Measurements from ENCODE around the gene MRPS27. TPM values are rescaled to one million over a fixed set of nuclear protein-coding genes. Genes with fewer than 3 reads are reported as not detected.

MRPS27 gene
- total and polyA plus RNA-seq, 2 experiments from 2014 or later = 36.4 to 58.5 TPM

DNA sequence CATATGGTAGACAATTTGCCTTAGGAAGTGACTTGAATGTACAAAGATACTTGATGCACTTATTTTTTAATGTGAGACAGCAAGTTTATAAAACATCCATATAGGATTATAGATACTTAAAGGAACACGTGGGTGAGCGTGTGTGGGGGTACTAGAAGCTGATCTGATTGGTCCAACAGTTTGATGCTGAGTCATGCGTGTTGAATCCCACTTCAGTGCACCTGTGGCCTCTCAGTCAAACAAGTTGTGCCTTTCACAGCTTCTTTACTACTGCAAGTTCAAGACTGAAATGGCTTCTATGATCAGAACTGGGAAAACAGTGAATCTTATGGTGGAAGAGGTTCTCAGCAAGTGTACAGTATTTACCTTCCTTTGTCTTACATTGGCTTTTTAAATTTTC is 113.9 kb downstream of the MRPS27 start:
- in situ Hi-C loops (cut with MboI) = no loop called here
- H3K36me3 ChIP-seq (ENCODE audit: low read depth) = peaks cover 68% of the 10 kb centered on the region
- H2AFZ ChIP-seq = no peak overlapping the region
- peaks cover 88% of the 10 kb centered on the region for H3F3A ChIP-seq (ENCODE audit: insufficient read depth)
- H3K4me2 ChIP-seq (ENCODE audit: unreplicated experiment) = no peak overlapping the region
- no peaks in the 10 kb centered on the region for H3K9me2 ChIP-seq (ENCODE audit: insufficient read depth)
- H3K79me2 ChIP-seq (ENCODE audit: insufficient read depth) = peaks cover 17% of the 10 kb centered on the region
- WGBS, 2 experiments (ENCODE audit: low coverage in 1 of 2, low lambda C conversion rate in 2 of 2, missing lambda C conversion rate in 2 of 2) = 77 to 85% methylated on average over 3 of the region's 3 CpGs
- no peak overlapping the region for H3K9ac ChIP-seq
- 0 out of 2 replicates have a peak overlapping the region, but pooled peaks have one; percentile 2 for H3K27ac ChIP-seq
- no peaks in the 10 kb centered on the region for H3K27me3 ChIP-seq (replicated peaks; ENCODE audit: insufficient read depth)
- no peaks in the 10 kb centered on the region for H3K9me3 ChIP-seq (ENCODE audit: low read depth)
- no peaks in the 10 kb centered on the region for H4K20me1 ChIP-seq (ENCODE audit: insufficient read depth)
- no peak overlapping the region for H3K4me3 ChIP-seq
- H3K4me1 ChIP-seq (ENCODE audit: insufficient read depth) = peaks cover 44% of the 10 kb centered on the region
- DNase-seq = no peak
- TF ChIP-seq EZH2phosphoT487 (IDR thresholded peaks at IDR 0.05; ENCODE audit: insufficient read depth, low read depth) = no peak
- no peak for TF ChIP-seq EZH2 (IDR thresholded peaks at IDR 0.05; ENCODE audit: insufficient read depth, poor library complexity, severe bottlenecking)

DNA sequence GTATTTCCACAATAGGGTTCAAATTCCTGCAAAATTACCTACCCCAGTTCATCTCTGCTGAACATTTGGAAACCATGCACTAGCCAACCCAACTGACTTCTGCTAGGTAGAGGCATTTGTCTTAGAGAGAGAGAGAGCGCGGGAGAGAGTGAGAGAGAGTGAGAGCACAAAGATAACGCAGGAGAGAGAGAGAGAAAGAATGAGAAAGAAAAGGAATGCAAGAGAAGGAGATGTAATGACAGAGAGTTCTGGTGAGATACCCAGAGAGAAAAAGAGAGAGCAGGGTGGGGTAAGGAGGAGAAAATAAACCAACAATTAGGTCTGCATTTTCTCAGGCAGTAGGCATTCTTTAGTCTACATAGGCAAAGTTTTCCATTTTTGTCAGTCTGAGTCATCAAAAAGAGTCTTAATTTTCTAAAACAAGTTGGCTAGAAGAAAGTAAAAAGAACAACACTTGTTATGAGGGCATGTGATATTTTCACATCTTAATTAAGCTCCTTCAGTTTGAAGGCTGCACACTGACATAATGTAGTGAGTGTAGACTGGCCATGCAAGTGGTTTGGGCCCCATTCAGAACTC is 114.5 kb downstream of the MRPS27 start:
- 99 to 100% methylated on average over 3 of the region's 3 CpGs for WGBS, 2 experiments (ENCODE audit: low coverage in 1 of 2, low lambda C conversion rate in 2 of 2, missing lambda C conversion rate in 2 of 2)
- H3K79me2 ChIP-seq (ENCODE audit: insufficient read depth) = peaks cover 23% of the 10 kb centered on the region
- H3K9me3 ChIP-seq (ENCODE audit: low read depth) = no peaks in the 10 kb centered on the region
- TF ChIP-seq EZH2 (IDR thresholded peaks at IDR 0.05; ENCODE audit: insufficient read depth, poor library complexity, severe bottlenecking) (no peak), EZH2phosphoT487 (IDR thresholded peaks at IDR 0.05; ENCODE audit: insufficient read depth, low read depth) (no peak)
- H3F3A ChIP-seq (ENCODE audit: insufficient read depth) = peaks cover 82% of the 10 kb centered on the region
- peak overlapping the region; percentile 44 for H3K27ac ChIP-seq
- no peaks in the 10 kb centered on the region for H4K20me1 ChIP-seq (ENCODE audit: insufficient read depth)
- H3K9me2 ChIP-seq (ENCODE audit: insufficient read depth) = no peaks in the 10 kb centered on the region
- H2AFZ ChIP-seq = no peak overlapping the region
- peak; percentile 54 for DNase-seq
- in situ Hi-C loops (cut with MboI) = no loop called here
- H3K27me3 ChIP-seq (replicated peaks; ENCODE audit: insufficient read depth) = no peaks in the 10 kb centered on the region
- peak overlapping the region; percentile 17 for H3K4me2 ChIP-seq (ENCODE audit: unreplicated experiment)
- peaks cover 38% of the 10 kb centered on the region for H3K4me1 ChIP-seq (ENCODE audit: insufficient read depth)
- no peak overlapping the region for H3K4me3 ChIP-seq
- peaks cover 74% of the 10 kb centered on the region for H3K36me3 ChIP-seq (ENCODE audit: low read depth)
- H3K9ac ChIP-seq = no peak overlapping the region

DNA sequence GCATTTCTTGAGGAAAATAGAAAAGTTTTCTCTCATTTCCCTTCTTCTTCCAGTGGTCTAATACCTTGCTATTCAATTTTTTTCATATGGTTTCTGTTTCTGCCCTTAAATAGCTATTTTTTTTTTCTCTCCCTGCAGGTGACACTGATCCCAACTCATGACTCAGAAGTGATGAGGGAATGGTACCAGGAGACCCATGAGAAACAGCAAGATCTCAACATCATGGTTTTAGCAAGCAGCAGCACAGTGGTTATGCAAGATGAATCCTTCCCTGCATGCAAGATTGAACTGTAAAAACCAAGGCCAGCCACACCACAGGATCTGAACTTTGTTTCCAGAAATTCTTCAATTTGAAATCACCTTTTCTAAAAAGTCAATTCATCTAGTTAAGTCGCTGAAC is 115.1 kb downstream of the MRPS27 start:
- Histone ChIP-seq H3K4me2 (ENCODE audit: unreplicated experiment) (peak overlapping the region; percentile 17), H3F3A (ENCODE audit: insufficient read depth) (peaks cover 76% of the 10 kb centered on the region), H3K9ac (no peak overlapping the region), H3K79me2 (ENCODE audit: insufficient read depth) (peaks cover 29% of the 10 kb centered on the region), H3K9me2 (ENCODE audit: insufficient read depth) (no peaks in the 10 kb centered on the region), H4K20me1 (ENCODE audit: insufficient read depth) (no peaks in the 10 kb centered on the region), H3K36me3 (ENCODE audit: low read depth) (peaks cover 80% of the 10 kb centered on the region), H3K4me1 (ENCODE audit: insufficient read depth) (peaks cover 32% of the 10 kb centered on the region), H3K27me3 (replicated peaks; ENCODE audit: insufficient read depth) (no peaks in the 10 kb centered on the region), H3K9me3 (ENCODE audit: low read depth) (no peaks in the 10 kb centered on the region), H2AFZ (no peak overlapping the region), H3K4me3 (no peak overlapping the region), H3K27ac (peak overlapping the region; percentile 44)
- TF ChIP-seq EZH2phosphoT487 (IDR thresholded peaks at IDR 0.05; ENCODE audit: insufficient read depth, low read depth) = no peak
- TF ChIP-seq EZH2 (IDR thresholded peaks at IDR 0.05; ENCODE audit: insufficient read depth, poor library complexity, severe bottlenecking) = no peak
- 98 to 100% methylated on average over 1 of the region's 1 CpG for WGBS, 2 experiments (ENCODE audit: low coverage in 1 of 2, low lambda C conversion rate in 2 of 2, missing lambda C conversion rate in 2 of 2)
- in situ Hi-C loops (cut with MboI) = no loop called here
- DNase-seq = peak; percentile 33

DNA sequence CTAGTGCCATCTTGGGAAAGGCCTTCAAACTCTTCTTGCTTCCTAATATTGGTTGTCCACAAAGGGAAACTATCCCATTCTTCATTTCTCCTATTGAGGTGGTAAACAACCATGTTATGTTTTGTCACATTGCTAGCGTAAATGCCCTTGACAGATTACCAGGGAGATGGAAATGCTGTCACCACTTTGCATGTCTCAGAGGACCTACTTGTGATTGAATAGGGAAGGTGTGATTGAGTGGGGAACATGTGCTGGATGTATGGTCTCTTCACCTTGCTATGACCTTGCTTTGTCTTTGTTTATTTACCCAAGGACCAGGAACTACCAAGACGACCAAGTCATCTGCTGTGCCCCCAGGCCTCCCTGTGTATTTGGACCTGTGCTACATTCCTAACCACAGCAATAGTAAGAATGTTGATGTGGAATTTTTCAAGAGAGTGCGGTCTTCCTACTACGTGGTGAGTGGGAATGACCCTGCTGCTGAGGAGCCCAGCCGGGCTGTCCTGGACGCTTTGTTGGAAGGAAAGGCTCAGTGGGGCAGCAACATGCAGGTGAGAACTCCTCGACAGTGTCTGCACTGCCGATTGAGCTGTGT is 116.7 kb downstream of the MRPS27 start:
- H3K4me3 ChIP-seq = no peak overlapping the region
- H3K27ac ChIP-seq = no peak overlapping the region
- H3K4me1 ChIP-seq (ENCODE audit: insufficient read depth) = peaks cover 21% of the 10 kb centered on the region
- H3K27me3 ChIP-seq (replicated peaks; ENCODE audit: insufficient read depth) = no peaks in the 10 kb centered on the region
- H2AFZ ChIP-seq = no peak overlapping the region
- H3K36me3 ChIP-seq (ENCODE audit: low read depth) = peaks cover 85% of the 10 kb centered on the region
- H3F3A ChIP-seq (ENCODE audit: insufficient read depth) = peaks cover 60% of the 10 kb centered on the region
- no peak for DNase-seq
- no peaks in the 10 kb centered on the region for H4K20me1 ChIP-seq (ENCODE audit: insufficient read depth)
- H3K9me3 ChIP-seq (ENCODE audit: low read depth) = no peaks in the 10 kb centered on the region
- H3K4me2 ChIP-seq (ENCODE audit: unreplicated experiment) = no peak overlapping the region
- in situ Hi-C loops (cut with MboI) = no loop called here
- H3K9me2 ChIP-seq (ENCODE audit: insufficient read depth) = no peaks in the 10 kb centered on the region
- WGBS, 2 experiments (ENCODE audit: low coverage in 1 of 2, low lambda C conversion rate in 2 of 2, missing lambda C conversion rate in 2 of 2) = 83 to 89% methylated on average over 8 of the region's 8 CpGs
- H3K9ac ChIP-seq = no peak overlapping the region
- H3K79me2 ChIP-seq (ENCODE audit: insufficient read depth) = peaks cover 44% of the 10 kb centered on the region
- TF ChIP-seq EZH2 (IDR thresholded peaks at IDR 0.05; ENCODE audit: insufficient read depth, poor library complexity, severe bottlenecking) (no peak), EZH2phosphoT487 (IDR thresholded peaks at IDR 0.05; ENCODE audit: insufficient read depth, low read depth) (no peak)

Data from GM23248 (cell line).